IgD-negative memory B cell (primary cell): ENCODE measurements around the gene CTF1. TPM values are rescaled to one million over a fixed set of nuclear protein-coding genes. Genes with fewer than 3 reads are reported as not detected.
"Not testable (repeated sequence)": the region's sequence is repeated elsewhere in the genome, so short reads cannot be mapped to it uniquely, and the experiment has no call there.

Experiments used
- H3K27ac Mint-ChIP-seq, 3 donors: one replicate each; pipeline ENCODE4 v1.8.0; 2020 to 2022; ENCODE audit warnings: mild to moderate bottlenecking in 3 of 3, mixed read lengths in 3 of 3, moderate library complexity in 1 of 3
- H3K27me3 Mint-ChIP-seq: one replicate; pipeline ENCODE4 v1.8.0; 2021; ENCODE audit warnings: mixed read lengths
- H3K36me3 Mint-ChIP-seq: one replicate; pipeline ENCODE4 v1.8.0; 2020; ENCODE audit warnings: mild to moderate bottlenecking, mixed read lengths
- H3K4me1 Mint-ChIP-seq, 3 donors: one replicate each; pipeline ENCODE4 v1.8.0; 2020 to 2022; ENCODE audit warnings: mixed read lengths in 3 of 3, mild to moderate bottlenecking in 1 of 3
- H3K4me3 Mint-ChIP-seq, 4 donors: one replicate each; pipeline ENCODE4 v1.8.0; 2020 to 2022; ENCODE audit warnings: mild to moderate bottlenecking in 4 of 4, mixed read lengths in 4 of 4, moderate library complexity in 3 of 4
- H3K9me3 Mint-ChIP-seq, 3 donors: one replicate each; pipeline ENCODE4 v1.8.0; 2020 to 2021; ENCODE audit warnings: mixed read lengths in 3 of 3, mild to moderate bottlenecking in 1 of 3
- polyA plus RNA-seq: library from polyadenylated mRNA; unstranded; fragments of 300-500 nt; fragmentation: Illumina TruSeq; gene quantifications from one replicate; pipeline ENCODE4 v1.2.3, GENCODE V29; 2021

The CTF1 gene
- polyA plus RNA-seq, 1 donor from 2014 or later, result not detected

GRCh38 chr16:30875871-30876801, 20.3 kb upstream of the CTF1 start:
- Mint-ChIP-seq H3K9me3 (no peaks in the 10 kb centered on the region), H3K27ac (peak overlapping the region; percentile 23 to 98 (median 97)), H3K4me3 (peak overlapping the region; percentile 57 to 98 (median 95)), H3K4me1 (peaks cover 6 to 24% (median 21%) of the 10 kb centered on the region in 3 donors), H3K36me3 (peaks cover 3% of the 10 kb centered on the region), H3K27me3 (no peaks in the 10 kb centered on the region)

- H3K9me3 Mint-ChIP-seq, result no peaks in the 10 kb centered on the region
- H3K4me3 Mint-ChIP-seq, result peak overlapping the region; percentile 57 to 98 (median 95)
- H3K36me3 Mint-ChIP-seq, result peaks cover 3% of the 10 kb centered on the region
- no peaks in the 10 kb centered on the region for H3K27me3 Mint-ChIP-seq
- peaks cover 6 to 24% (median 23%) of the 10 kb centered on the region in 3 donors for H3K4me1 Mint-ChIP-seq
- H3K27ac Mint-ChIP-seq, result peak overlapping the region in 2 of 3 donors; percentile 97 to 98
Measured at GRCh38 chr16:30876867-30877266, 19.5 kb upstream of the CTF1 start.

GRCh38 chr16:30882429-30883310, 13.7 kb upstream of the CTF1 start:
- Mint-ChIP-seq H3K27me3 (no peaks in the 10 kb centered on the region), H3K9me3 (no peaks in the 10 kb centered on the region), H3K4me1 (peaks cover 12 to 17% (median 15%) of the 10 kb centered on the region in 3 donors), H3K27ac (peak overlapping the region in 1 of 3 donors; percentile 10), H3K36me3 (peaks cover 6% of the 10 kb centered on the region), H3K4me3 (peak overlapping the region in 2 of 4 donors; percentile 29 to 58)

- Mint-ChIP-seq H3K9me3 (no peaks in the 10 kb centered on the region), H3K36me3 (peaks cover 6% of the 10 kb centered on the region), H3K27me3 (no peaks in the 10 kb centered on the region), H3K4me3 (peak overlapping the region in 3 of 4 donors; percentile 4 to 74 (median 19)), H3K27ac (peak overlapping the region; percentile 33 to 67 (median 47)), H3K4me1 (peaks cover 12 to 21% (median 15%) of the 10 kb centered on the region in 3 donors)
Measured at GRCh38 chr16:30884760-30885159, 11.7 kb upstream of the CTF1 start.

- Mint-ChIP-seq H3K36me3 (peaks cover 6% of the 10 kb centered on the region), H3K4me1 (peaks cover 12 to 21% (median 15%) of the 10 kb centered on the region in 3 donors), H3K9me3 (no peaks in the 10 kb centered on the region), H3K27ac (peak overlapping the region; percentile 33 to 50 (median 47)), H3K27me3 (no peaks in the 10 kb centered on the region), H3K4me3 (peak overlapping the region in 3 of 4 donors; percentile 4 to 74 (median 19))
Measured at GRCh38 chr16:30885196-30885595, 11.2 kb upstream of the CTF1 start.

GRCh38 chr16:30886145-30886544, 10.3 kb upstream of the CTF1 start:
- Mint-ChIP-seq H3K36me3 (peaks cover 6% of the 10 kb centered on the region), H3K9me3 (no peaks in the 10 kb centered on the region), H3K27ac (peak overlapping the region in 1 of 3 donors; percentile 84), H3K4me3 (peak overlapping the region in 1 of 4 donors; percentile 9), H3K4me1 (peaks cover 12 to 21% (median 15%) of the 10 kb centered on the region in 3 donors), H3K27me3 (no peaks in the 10 kb centered on the region)

- peaks cover 5% of the 10 kb centered on the region for H3K36me3 Mint-ChIP-seq
- H3K27ac Mint-ChIP-seq, result no peak overlapping the region
- H3K4me3 Mint-ChIP-seq, result no peak overlapping the region
- no peaks in the 10 kb centered on the region for H3K27me3 Mint-ChIP-seq
- no peaks in the 10 kb centered on the region for H3K9me3 Mint-ChIP-seq
- peaks cover 9 to 19% (median 10%) of the 10 kb centered on the region in 3 donors for H3K4me1 Mint-ChIP-seq
Measured at GRCh38 chr16:30887927-30888326, 8.5 kb upstream of the CTF1 start.

- H3K36me3 Mint-ChIP-seq, result peaks cover 4% of the 10 kb centered on the region
- H3K27me3 Mint-ChIP-seq, result no peaks in the 10 kb centered on the region
- H3K4me3 Mint-ChIP-seq, result no peak overlapping the region
- peaks cover 7 to 22% (median 13%) of the 10 kb centered on the region in 3 donors for H3K4me1 Mint-ChIP-seq
- no peak overlapping the region for H3K27ac Mint-ChIP-seq
- H3K9me3 Mint-ChIP-seq, result no peaks in the 10 kb centered on the region
Measured at GRCh38 chr16:30888856-30889499, 7.4 kb upstream of the CTF1 start.

GRCh38 chr16:30889721-30890120, 6.7 kb upstream of the CTF1 start:
- Mint-ChIP-seq H3K4me3 (no peak overlapping the region), H3K4me1 (peaks cover 10 to 24% (median 16%) of the 10 kb centered on the region in 3 donors), H3K36me3 (peaks cover 4% of the 10 kb centered on the region), H3K27me3 (no peaks in the 10 kb centered on the region), H3K27ac (peak overlapping the region in 1 of 3 donors; percentile 71), H3K9me3 (no peaks in the 10 kb centered on the region)

- not testable (repeated sequence) for H3K27ac Mint-ChIP-seq, H3K9me3 Mint-ChIP-seq, H3K27me3 Mint-ChIP-seq, H3K36me3 Mint-ChIP-seq
- peak overlapping the region in 3 of 4 donors; percentile 23 to 71 (median 69) for H3K4me3 Mint-ChIP-seq
- peaks cover 11 to 22% (median 20%) of the 10 kb centered on the region in 3 donors for H3K4me1 Mint-ChIP-seq
Measured at GRCh38 chr16:30891043-30891823, 5.2 kb upstream of the CTF1 start.

GRCh38 chr16:30892670-30893416, 3.6 kb upstream of the CTF1 start:
- H3K9me3 Mint-ChIP-seq, result no peaks in the 10 kb centered on the region
- H3K4me3 Mint-ChIP-seq, result peak overlapping the region; percentile 71 to 94 (median 86)
- H3K4me1 Mint-ChIP-seq, result peaks cover 18 to 28% (median 25%) of the 10 kb centered on the region in 3 donors
- peak overlapping the region in 2 of 3 donors; percentile 47 to 76 for H3K27ac Mint-ChIP-seq
- no peaks in the 10 kb centered on the region for H3K27me3 Mint-ChIP-seq
- H3K36me3 Mint-ChIP-seq, result peaks cover 2% of the 10 kb centered on the region

GRCh38 chr16:30893417-30893743, 3.0 kb upstream of the CTF1 start:
- Mint-ChIP-seq H3K36me3 (peaks cover 2% of the 10 kb centered on the region), H3K4me1 (peaks cover 18 to 28% (median 25%) of the 10 kb centered on the region in 3 donors), H3K27me3 (no peaks in the 10 kb centered on the region), H3K27ac (peak overlapping the region in 1 of 3 donors; percentile 76), H3K9me3 (no peaks in the 10 kb centered on the region), H3K4me3 (peak overlapping the region; percentile 71 to 94 (median 86))
